MM.1S (cell line): Measurements from ENCODE around the gene YPEL2.

Experiments used
- DNase-seq: peaks from one replicate; pipeline ENCODE4 v3.0.0-alpha.2; 2015
- H2AFZ ChIP-seq: fragments of 300-600 bp; sonication (generic); 2 replicates; pipeline ENCODE4 v1.6.0; 2016; ENCODE audit warnings: antibody characterized with exemption, low read length
- H3F3A ChIP-seq: fragments of 300-600 bp; sonication (generic); 2 replicates; pipeline ENCODE4 v1.6.1; 2016; ENCODE audit warnings: mild to moderate bottlenecking, antibody characterized with exemption, low read length, moderate library complexity, mixed read lengths; ENCODE audit not compliant: insufficient read depth
- H3K27ac ChIP-seq: fragments of 300-600 bp; sonication (generic); 2 replicates; pipeline ENCODE4 v1.5.1; 2016; ENCODE audit warnings: mild to moderate bottlenecking, low read length
- H3K27me3 ChIP-seq: fragments of 300-600 bp; sonication (generic); replicated peaks from 2 replicates; pipeline ENCODE4 v1.6.0; 2016; ENCODE audit warnings: low read length; ENCODE audit not compliant: insufficient read depth
- H3K36me3 ChIP-seq: fragments of 300-600 bp; sonication (generic); replicated peaks from 2 replicates; pipeline ENCODE4 v1.6.1; 2016; ENCODE audit warnings: mild to moderate bottlenecking, low read length, mixed read lengths; ENCODE audit not compliant: insufficient read depth
- H3K4me1 ChIP-seq: fragments of 300-600 bp; sonication (generic); 2 replicates; pipeline ENCODE4 v1.6.1; 2016; ENCODE audit warnings: low read length, mixed read lengths
- H3K4me2 ChIP-seq: fragments of 300-600 bp; sonication (generic); 2 replicates; pipeline ENCODE4 v1.6.0; 2016; ENCODE audit warnings: low read depth, low read length
- H3K4me3 ChIP-seq: fragments of 300-600 bp; sonication (generic); 2 replicates; pipeline ENCODE4 v1.5.1; 2016; ENCODE audit warnings: low read length, mixed read lengths
- H3K79me2 ChIP-seq: fragments of 300-600 bp; sonication (generic); 2 replicates; pipeline ENCODE4 v1.6.1; 2016; ENCODE audit warnings: mixed run types, low read length, mixed read lengths
- H3K9ac ChIP-seq: fragments of 300-600 bp; sonication (generic); 2 replicates; pipeline ENCODE4 v1.6.1; 2016; ENCODE audit warnings: low read length, mixed read lengths
- H3K9me2 ChIP-seq: fragments of 300-600 bp; sonication (generic); replicated peaks from 2 replicates; pipeline ENCODE4 v1.6.1; 2016; ENCODE audit warnings: mild to moderate bottlenecking, low read length, mixed read lengths; ENCODE audit not compliant: insufficient read depth
- H3K9me3 ChIP-seq: fragments of 300-600 bp; sonication (generic); replicated peaks from 2 replicates; pipeline ENCODE4 v1.6.1; 2016; ENCODE audit warnings: mild to moderate bottlenecking, low read length, mixed read lengths; ENCODE audit not compliant: insufficient read depth
- H4K20me1 ChIP-seq: fragments of 300-600 bp; sonication (generic); 2 replicates; pipeline ENCODE4 v1.6.1; 2016; ENCODE audit warnings: mild to moderate bottlenecking, low read length, moderate library complexity, mixed read lengths; ENCODE audit not compliant: insufficient read depth
- EZH2 ChIP-seq: fragments of 300-600 bp; sonication (generic); optimal IDR thresholded peaks from 2 replicates; pipeline ENCODE3; 2017; ENCODE audit warnings: low read depth, mild to moderate bottlenecking, antibody characterized with exemption, low read length, mixed read lengths
- EZH2phosphoT487 ChIP-seq: fragments of 300-600 bp; sonication (generic); IDR thresholded peaks from 2 replicates; pipeline ENCODE4 v1.6.1; 2018; ENCODE audit warnings: antibody characterized with exemption, low read length
- TF ChIP-seq, protein P1 (sequence below): fragments of 300-600 bp; sonication (generic); IDR thresholded peaks from 2 replicates; pipeline ENCODE4 v1.5.1; 2016; ENCODE audit warnings: antibody characterized with exemption, low read length, mixed read lengths

Gene YPEL2

DNA sequence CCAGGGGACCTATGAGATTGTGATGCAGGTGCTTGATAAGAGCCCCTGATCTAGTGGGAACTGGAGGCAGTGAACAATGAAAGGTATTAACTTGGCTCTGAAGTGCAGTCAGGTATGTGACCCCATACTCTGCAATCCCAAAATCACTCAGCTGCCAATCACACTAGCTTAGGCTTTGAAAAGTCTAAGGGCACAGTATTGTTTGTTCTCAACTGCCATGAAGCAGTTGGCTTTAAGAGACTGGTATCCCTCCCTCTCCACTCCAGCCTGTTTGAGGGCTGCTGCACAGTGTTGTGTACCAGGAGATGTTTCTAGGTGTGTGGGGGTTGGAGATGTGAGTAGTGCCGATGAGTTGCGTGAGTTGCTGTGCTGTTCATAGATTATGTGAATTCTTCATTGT is 2.4 kb downstream of the YPEL2 start:
- no peak for DNase-seq
- H4K20me1 ChIP-seq: no peaks in the 10 kb centered on the region
- H3K9ac ChIP-seq: no peak overlapping the region

DNA sequence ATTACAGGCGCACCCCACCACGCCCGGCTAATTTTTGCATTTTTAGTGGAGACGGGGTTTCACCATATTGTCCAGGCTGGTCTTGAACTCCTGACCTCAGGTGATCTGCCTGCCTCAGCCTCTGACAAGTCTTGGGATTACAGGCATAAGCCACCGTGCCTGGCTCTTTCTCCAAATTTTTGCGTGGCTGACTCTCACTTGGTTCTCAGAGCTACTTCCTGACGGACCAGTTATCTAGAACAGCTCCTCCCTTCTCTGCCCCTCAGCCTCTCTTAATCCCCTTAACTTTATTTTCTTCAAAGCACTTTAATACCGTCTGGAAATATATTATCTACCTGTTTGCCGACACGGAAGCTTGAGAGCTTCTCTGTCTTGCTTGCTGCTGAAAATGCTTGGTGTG is 4.2 kb downstream of the YPEL2 start:
- Histone ChIP-seq H4K20me1 (no peaks in the 10 kb centered on the region), H3K27me3 (no peaks in the 10 kb centered on the region), H3K9me2 (no peaks in the 10 kb centered on the region), H3K4me2 (no peak overlapping the region), H3F3A (peaks cover 3% of the 10 kb centered on the region; the same call in 1 of the 2 replicates), H3K9me3 (no peaks in the 10 kb centered on the region), H3K27ac (no peak overlapping the region), H3K79me2 (peaks cover 23% of the 10 kb centered on the region; the same call in 1 of the 2 replicates), H3K9ac (no peak overlapping the region), H3K36me3 (no peaks in the 10 kb centered on the region), H3K4me1 (peaks cover 6% of the 10 kb centered on the region; the same call in 1 of the 2 replicates), H2AFZ (no peak overlapping the region), H3K4me3 (no peak overlapping the region)
- TF ChIP-seq, protein P1, sequence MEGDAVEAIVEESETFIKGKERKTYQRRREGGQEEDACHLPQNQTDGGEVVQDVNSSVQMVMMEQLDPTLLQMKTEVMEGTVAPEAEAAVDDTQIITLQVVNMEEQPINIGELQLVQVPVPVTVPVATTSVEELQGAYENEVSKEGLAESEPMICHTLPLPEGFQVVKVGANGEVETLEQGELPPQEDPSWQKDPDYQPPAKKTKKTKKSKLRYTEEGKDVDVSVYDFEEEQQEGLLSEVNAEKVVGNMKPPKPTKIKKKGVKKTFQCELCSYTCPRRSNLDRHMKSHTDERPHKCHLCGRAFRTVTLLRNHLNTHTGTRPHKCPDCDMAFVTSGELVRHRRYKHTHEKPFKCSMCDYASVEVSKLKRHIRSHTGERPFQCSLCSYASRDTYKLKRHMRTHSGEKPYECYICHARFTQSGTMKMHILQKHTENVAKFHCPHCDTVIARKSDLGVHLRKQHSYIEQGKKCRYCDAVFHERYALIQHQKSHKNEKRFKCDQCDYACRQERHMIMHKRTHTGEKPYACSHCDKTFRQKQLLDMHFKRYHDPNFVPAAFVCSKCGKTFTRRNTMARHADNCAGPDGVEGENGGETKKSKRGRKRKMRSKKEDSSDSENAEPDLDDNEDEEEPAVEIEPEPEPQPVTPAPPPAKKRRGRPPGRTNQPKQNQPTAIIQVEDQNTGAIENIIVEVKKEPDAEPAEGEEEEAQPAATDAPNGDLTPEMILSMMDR: no peak
- TF ChIP-seq EZH2phosphoT487 (no peak), EZH2 (no peak)
- no peak for DNase-seq

More for the DNA sequence above, 2.4 kb downstream of the YPEL2 start:
- Histone ChIP-seq H2AFZ (no peak overlapping the region), H3K79me2 (peaks cover 17% of the 10 kb centered on the region; the same call in 1 of the 2 replicates), H3K36me3 (no peaks in the 10 kb centered on the region), H3K27me3 (no peaks in the 10 kb centered on the region), H3K9me3 (no peaks in the 10 kb centered on the region), H3K4me3 (no peak overlapping the region), H3K4me2 (no peak overlapping the region), H3K27ac (no peak overlapping the region), H3F3A (peaks cover 19% of the 10 kb centered on the region), H3K4me1 (peaks cover 22% of the 10 kb centered on the region), H3K9me2 (no peaks in the 10 kb centered on the region)
- TF ChIP-seq, protein P1: no peak
- no peak for TF ChIP-seq EZH2phosphoT487
- TF ChIP-seq EZH2: no peak

DNA sequence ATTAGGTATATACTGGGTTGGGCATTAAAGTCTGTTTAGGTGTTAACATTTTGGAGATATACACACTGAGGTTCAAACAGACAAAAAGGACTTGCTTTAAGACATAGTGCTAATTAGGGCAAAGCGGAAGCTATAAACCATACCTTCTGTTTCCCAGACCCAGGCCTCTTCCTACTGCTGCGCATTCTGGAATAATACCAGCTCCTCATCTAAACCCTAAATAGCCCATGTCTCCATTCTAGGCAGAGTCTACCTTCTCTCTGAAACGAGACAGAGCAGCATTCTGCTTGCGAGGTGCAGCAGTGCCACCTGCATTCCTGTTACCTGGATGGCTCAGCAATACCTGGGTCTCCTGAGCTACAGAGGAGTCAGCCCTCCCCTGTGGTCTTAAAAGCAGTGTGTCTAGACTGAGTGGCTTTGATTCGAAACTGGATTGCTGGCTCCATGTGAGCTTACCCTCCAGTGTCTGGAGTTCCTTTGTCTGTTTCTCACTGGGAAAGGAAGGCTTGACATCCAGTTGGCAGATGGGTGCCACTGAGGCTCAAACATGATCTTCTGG is 6.4 kb downstream of the YPEL2 start:
- H3K4me3 ChIP-seq: no peak overlapping the region
- H3K79me2 ChIP-seq: peaks cover 19% of the 10 kb centered on the region; the same call in 1 of the 2 replicates
- peaks cover 5% of the 10 kb centered on the region; the same call in 1 of the 2 replicates for H3K4me1 ChIP-seq
- no peaks in the 10 kb centered on the region for H3K9me2 ChIP-seq
- H3K9me3 ChIP-seq: no peaks in the 10 kb centered on the region
- H3K9ac ChIP-seq: no peak overlapping the region
- no peaks in the 10 kb centered on the region for H3K36me3 ChIP-seq
- no peak for DNase-seq
- no peak overlapping the region for H3K27ac ChIP-seq
- no peaks in the 10 kb centered on the region for H3F3A ChIP-seq
- H3K4me2 ChIP-seq: no peak overlapping the region
- H4K20me1 ChIP-seq: no peaks in the 10 kb centered on the region
- TF ChIP-seq EZH2phosphoT487: no peak
- no peak for TF ChIP-seq EZH2
- TF ChIP-seq, protein P1: no peak
- no peaks in the 10 kb centered on the region for H3K27me3 ChIP-seq
- no peak overlapping the region for H2AFZ ChIP-seq
